Activated T-helper 2 cell treated with anti-CD3 and anti-CD28 coated beads, Interferon-gamma antibody, Interleukin-2, Interleukin-4, amounts not matched to agents 10 μg/mL and 5 μg/mL and 100 μg/mL, durations not matched to agents 14 hours and 24 hours and 36 hours (primary cell): ENCODE data around the gene CEP131. TPM values are rescaled to one million over a fixed set of nuclear protein-coding genes. Genes with fewer than 3 reads are reported as not detected.

Experiments used
- DNase-seq: peaks from one replicate; pipeline ENCODE4 v3.0.0; 2021; ENCODE audit warnings: low spot score
- H3K27ac Mint-ChIP-seq: one replicate; pipeline ENCODE4 v1.8.0; 2021; ENCODE audit warnings: mixed read lengths
- H3K27me3 Mint-ChIP-seq: one replicate; pipeline ENCODE4 v1.8.0; 2021; ENCODE audit warnings: low read depth, mixed read lengths
- H3K36me3 Mint-ChIP-seq: one replicate; pipeline ENCODE4 v1.8.0; 2021; ENCODE audit warnings: low read depth, mixed read lengths
- H3K4me1 Mint-ChIP-seq: one replicate; pipeline ENCODE4 v1.8.0; 2021; ENCODE audit warnings: low read depth, mixed read lengths
- H3K4me3 Mint-ChIP-seq: one replicate; pipeline ENCODE4 v1.8.0; 2021; ENCODE audit warnings: low read depth, mild to moderate bottlenecking, moderate library complexity, mixed read lengths
- H3K9me3 Mint-ChIP-seq: one replicate; pipeline ENCODE4 v1.8.0; 2021; ENCODE audit warnings: mixed read lengths
- intact Hi-C: fragments of 100-400 bp; cut with micrococcal nuclease; formaldehyde crosslinking; loops from one replicate; pipeline ENCODE4 v1.15.1; 2023
- total RNA-seq: library from RNA; stranded (reverse); gene quantifications from 2 replicates; pipeline ENCODE4 v1.2.3, GENCODE V29; 2022

The CEP131 gene
- total RNA-seq, 1 donor from 2014 or later: 14.8 TPM

- DNase-seq: no peak
- Mint-ChIP-seq H3K27me3 (peaks cover 2% of the 10 kb centered on the region), H3K4me3 (no peak overlapping the region), H3K27ac (no peak overlapping the region), H3K36me3 (no peaks in the 10 kb centered on the region), H3K4me1 (no peaks in the 10 kb centered on the region), H3K9me3 (no peaks in the 10 kb centered on the region)
- intact Hi-C loops: no loop called here
Observed at GRCh38 chr17:81178136-81179091, 44.4 kb downstream of the CEP131 start.

- Mint-ChIP-seq H3K9me3 (no peaks in the 10 kb centered on the region), H3K4me3 (no peak overlapping the region), H3K36me3 (no peaks in the 10 kb centered on the region), H3K27me3 (peaks cover 2% of the 10 kb centered on the region), H3K27ac (no peak overlapping the region), H3K4me1 (no peaks in the 10 kb centered on the region)
- DNase-seq: no peak
- intact Hi-C loops: no loop called here
Observed at GRCh38 chr17:81176666-81177065, 46.1 kb downstream of the CEP131 start.

- no peak overlapping the region for H3K4me3 Mint-ChIP-seq
- peaks cover 2% of the 10 kb centered on the region for H3K27me3 Mint-ChIP-seq
- intact Hi-C loops: no loop called here
- H3K9me3 Mint-ChIP-seq: no peaks in the 10 kb centered on the region
- no peaks in the 10 kb centered on the region for H3K36me3 Mint-ChIP-seq
- H3K4me1 Mint-ChIP-seq: no peaks in the 10 kb centered on the region
- no peak for DNase-seq
- H3K27ac Mint-ChIP-seq: no peak overlapping the region
Observed at GRCh38 chr17:81173762-81174155, 49.0 kb downstream of the CEP131 start.

GRCh38 chr17:81173052-81173761 is 49.6 kb downstream of the CEP131 start:
- no peak overlapping the region for H3K27ac Mint-ChIP-seq
- no peaks in the 10 kb centered on the region for H3K4me1 Mint-ChIP-seq
- no peaks in the 10 kb centered on the region for H3K9me3 Mint-ChIP-seq
- no peaks in the 10 kb centered on the region for H3K36me3 Mint-ChIP-seq
- intact Hi-C loops: no loop called here
- no peak for DNase-seq
- H3K27me3 Mint-ChIP-seq: peaks cover 2% of the 10 kb centered on the region
- H3K4me3 Mint-ChIP-seq: no peak overlapping the region

GRCh38 chr17:81171941-81172340 is 50.8 kb downstream of the CEP131 start:
- no peaks in the 10 kb centered on the region for H3K36me3 Mint-ChIP-seq
- peaks cover 7% of the 10 kb centered on the region for H3K27me3 Mint-ChIP-seq
- no peak for DNase-seq
- no peak overlapping the region for H3K27ac Mint-ChIP-seq
- H3K4me3 Mint-ChIP-seq: no peak overlapping the region
- H3K9me3 Mint-ChIP-seq: no peaks in the 10 kb centered on the region
- no peaks in the 10 kb centered on the region for H3K4me1 Mint-ChIP-seq
- intact Hi-C loops: no loop called here

GRCh38 chr17:81170727-81171494 is 51.9 kb downstream of the CEP131 start:
- Mint-ChIP-seq H3K4me3 (no peak overlapping the region), H3K4me1 (no peaks in the 10 kb centered on the region), H3K36me3 (no peaks in the 10 kb centered on the region), H3K27ac (no peak overlapping the region), H3K27me3 (peaks cover 7% of the 10 kb centered on the region), H3K9me3 (no peaks in the 10 kb centered on the region)
- no peak for DNase-seq
- intact Hi-C loops: no loop called here

- intact Hi-C loops: no loop called here
- no peak overlapping the region for H3K4me3 Mint-ChIP-seq
- H3K27me3 Mint-ChIP-seq: peaks cover 5% of the 10 kb centered on the region
- no peaks in the 10 kb centered on the region for H3K9me3 Mint-ChIP-seq
- no peaks in the 10 kb centered on the region for H3K4me1 Mint-ChIP-seq
- no peak for DNase-seq
- no peak overlapping the region for H3K27ac Mint-ChIP-seq
- H3K36me3 Mint-ChIP-seq: no peaks in the 10 kb centered on the region
Observed at GRCh38 chr17:81169870-81170309, 52.9 kb downstream of the CEP131 start.

- no peak for DNase-seq
- H3K9me3 Mint-ChIP-seq: no peaks in the 10 kb centered on the region
- no peak overlapping the region for H3K4me3 Mint-ChIP-seq
- intact Hi-C loops: no loop called here
- no peaks in the 10 kb centered on the region for H3K36me3 Mint-ChIP-seq
- no peaks in the 10 kb centered on the region for H3K4me1 Mint-ChIP-seq
- peaks cover 11% of the 10 kb centered on the region for H3K27me3 Mint-ChIP-seq
- no peak overlapping the region for H3K27ac Mint-ChIP-seq
Observed at GRCh38 chr17:81167638-81168037, 55.1 kb downstream of the CEP131 start.

GRCh38 chr17:81167194-81167524 is 55.6 kb downstream of the CEP131 start:
- no peak for DNase-seq
- Mint-ChIP-seq H3K4me1 (no peaks in the 10 kb centered on the region), H3K27me3 (peaks cover 11% of the 10 kb centered on the region), H3K9me3 (no peaks in the 10 kb centered on the region), H3K4me3 (no peak overlapping the region), H3K36me3 (no peaks in the 10 kb centered on the region), H3K27ac (no peak overlapping the region)
- intact Hi-C loops: no loop called here

- Mint-ChIP-seq H3K4me3 (no peak within 1 kb of the TSS), H3K27ac (no peak within 1 kb of the TSS), H3K4me1 (no peaks in the 10 kb centered on the region), H3K36me3 (no peaks in the 10 kb centered on the region), H3K9me3 (no peaks in the 10 kb centered on the region), H3K27me3 (peaks cover 11% of the 10 kb centered on the region)
- DNase-seq: no peak
- intact Hi-C loops: no loop called here
Observed at GRCh38 chr17:81166033-81166492, 56.7 kb downstream of the CEP131 start, which contains the start of gene AATK. Gene AATK, minus strand, starts transcription at chr17:81166221. Its CDS starts 229 bp downstream, at chr17:81165992.

- Mint-ChIP-seq H3K9me3 (no peaks in the 10 kb centered on the region), H3K4me3 (no peak within 1 kb of the TSS), H3K4me1 (no peaks in the 10 kb centered on the region), H3K36me3 (no peaks in the 10 kb centered on the region), H3K27ac (no peak within 1 kb of the TSS), H3K27me3 (peaks cover 11% of the 10 kb centered on the region)
- no peak for DNase-seq
- intact Hi-C loops: no loop called here
Observed at GRCh38 chr17:81165246-81166032, 57.3 kb downstream of the CEP131 start, which contains the start of gene PVALEF. Gene PVALEF, plus strand, starts transcription at chr17:81165507. Its CDS starts 15,720 bp downstream, at chr17:81181227.
